ENCODE measurements around the gene PRDM16. TPM values are rescaled to one million over a fixed set of nuclear protein-coding genes. Genes with fewer than 3 reads are reported as not detected.

The PRDM16 gene
- total RNA-seq, 2 donors from 2014 or later: 0.79 to 6.1 TPM

DNA sequence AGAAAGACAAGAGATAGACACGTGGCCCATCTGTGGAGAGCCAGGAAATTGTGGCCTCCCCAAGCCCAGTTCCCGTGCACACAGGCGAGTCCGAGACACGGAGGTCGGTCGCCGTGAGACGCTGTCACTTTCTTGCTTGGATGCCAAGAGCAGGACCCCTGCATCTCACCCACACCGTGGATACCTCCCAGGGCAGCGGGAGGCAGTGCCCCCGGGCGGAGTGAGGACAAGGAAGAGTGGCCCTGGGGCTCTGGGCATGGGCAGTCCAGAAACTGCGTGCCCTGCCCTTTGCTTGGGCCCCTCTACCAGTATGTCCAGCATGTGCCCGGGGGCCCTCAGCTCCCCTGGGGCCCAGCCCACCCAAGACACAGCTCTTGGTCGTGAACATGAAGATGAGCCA is 360.8 kb downstream of the PRDM16 start:
- H3K9ac ChIP-seq (ENCODE audit: low read depth in 2 of 2, low read length in 2 of 2): no peak overlapping the region
- H3K27me3 ChIP-seq: no peaks in the 10 kb centered on the region
- no peak overlapping the region for H3K4me3 ChIP-seq
- no peaks in the 10 kb centered on the region for H3K36me3 ChIP-seq
- no peak overlapping the region for H3K27ac ChIP-seq
- H3K9me3 ChIP-seq: no peaks in the 10 kb centered on the region
- H3K4me1 ChIP-seq: peaks cover under 1% of the 10 kb centered on the region
- intact Hi-C loops (cut with DNase I): loop anchor here (10.0 kb wide), 1 partner anchor 605 kb away; no protein-coding TSS in a partner anchor
- DNase-seq: no peak
- TF ChIP-seq CTCF (IDR thresholded peaks at IDR 0.05): no peak

GRCh38 chr1:3430406-3430805 is 361.4 kb downstream of the PRDM16 start:
- Histone ChIP-seq H3K4me3 (no peak overlapping the region), H3K9me3 (no peaks in the 10 kb centered on the region), H3K27me3 (no peaks in the 10 kb centered on the region), H3K9ac (ENCODE audit: low read depth in 2 of 2, low read length in 2 of 2) (no peak overlapping the region), H3K36me3 (no peaks in the 10 kb centered on the region), H3K4me1 (no peaks in the 10 kb centered on the region), H3K27ac (no peak overlapping the region)
- no peak for DNase-seq
- intact Hi-C loops (cut with DNase I): no loop called here
- no peak for TF ChIP-seq CTCF (IDR thresholded peaks at IDR 0.05)

DNA sequence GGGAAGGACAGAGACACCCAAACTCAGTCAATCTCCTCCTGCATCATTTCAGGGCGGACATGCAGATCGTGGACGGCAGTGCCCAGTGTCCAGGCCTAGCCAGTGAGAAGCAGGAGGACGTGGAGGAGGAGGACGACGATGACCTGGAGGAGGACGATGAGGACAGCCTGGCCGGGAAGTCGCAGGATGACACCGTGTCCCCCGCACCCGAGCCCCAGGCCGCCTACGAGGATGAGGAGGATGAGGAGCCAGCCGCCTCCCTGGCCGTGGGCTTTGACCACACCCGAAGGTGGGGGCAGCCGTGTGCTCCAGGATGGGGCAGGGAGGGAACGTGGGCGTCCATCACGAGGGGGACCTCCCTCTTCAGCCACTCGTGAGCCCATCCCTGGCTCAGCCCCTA is 361.8 kb downstream of the PRDM16 start:
- no peaks in the 10 kb centered on the region for H3K27me3 ChIP-seq
- no peak overlapping the region for H3K27ac ChIP-seq
- no peaks in the 10 kb centered on the region for H3K4me1 ChIP-seq
- no peak overlapping the region for H3K4me3 ChIP-seq
- intact Hi-C loops (cut with DNase I): no loop called here
- H3K9me3 ChIP-seq: no peaks in the 10 kb centered on the region
- no peak for TF ChIP-seq CTCF (IDR thresholded peaks at IDR 0.05)
- no peaks in the 10 kb centered on the region for H3K36me3 ChIP-seq
- H3K9ac ChIP-seq (ENCODE audit: low read depth in 2 of 2, low read length in 2 of 2): no peak overlapping the region
- no peak for DNase-seq

GRCh38 chr1:3431266-3431665 is 362.3 kb downstream of the PRDM16 start:
- no peaks in the 10 kb centered on the region for H3K4me1 ChIP-seq
- intact Hi-C loops (cut with DNase I): no loop called here
- no peaks in the 10 kb centered on the region for H3K36me3 ChIP-seq
- no peak overlapping the region for H3K9ac ChIP-seq (ENCODE audit: low read depth in 2 of 2, low read length in 2 of 2)
- no peak overlapping the region for H3K27ac ChIP-seq
- no peak overlapping the region for H3K4me3 ChIP-seq
- no peak for DNase-seq
- TF ChIP-seq CTCF (IDR thresholded peaks at IDR 0.05): no peak
- H3K27me3 ChIP-seq: no peaks in the 10 kb centered on the region
- no peaks in the 10 kb centered on the region for H3K9me3 ChIP-seq

DNA sequence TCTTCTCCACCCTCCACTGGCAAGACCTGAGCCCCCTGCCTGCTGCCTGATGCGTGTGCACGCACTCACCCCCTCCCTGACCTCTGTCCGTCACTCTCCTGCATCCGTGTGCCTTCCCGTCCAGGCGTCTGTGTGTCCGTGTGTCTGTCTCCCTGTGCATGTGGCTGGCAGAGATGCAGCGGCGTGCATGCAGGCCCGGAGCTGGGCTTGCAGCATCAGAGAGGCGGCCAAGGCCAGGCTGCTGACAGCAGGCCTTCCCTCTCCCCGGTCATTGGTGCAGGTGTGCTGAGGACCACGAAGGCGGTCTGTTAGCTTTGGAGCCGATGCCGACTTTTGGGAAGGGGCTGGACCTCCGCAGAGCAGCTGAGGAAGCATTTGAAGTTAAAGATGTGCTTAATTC is 362.7 kb downstream of the PRDM16 start:
- Histone ChIP-seq H3K27me3 (no peaks in the 10 kb centered on the region), H3K9ac (ENCODE audit: low read depth in 2 of 2, low read length in 2 of 2) (no peak overlapping the region), H3K9me3 (no peaks in the 10 kb centered on the region), H3K4me1 (no peaks in the 10 kb centered on the region), H3K27ac (no peak overlapping the region), H3K36me3 (no peaks in the 10 kb centered on the region), H3K4me3 (no peak overlapping the region)
- TF ChIP-seq CTCF (IDR thresholded peaks at IDR 0.05): no peak
- no peak for DNase-seq
- intact Hi-C loops (cut with DNase I): no loop called here

GRCh38 chr1:3432306-3432705 is 363.3 kb downstream of the PRDM16 start:
- H3K4me3 ChIP-seq: no peak overlapping the region
- TF ChIP-seq CTCF (IDR thresholded peaks at IDR 0.05): no peak
- H3K9me3 ChIP-seq: no peaks in the 10 kb centered on the region
- H3K36me3 ChIP-seq: no peaks in the 10 kb centered on the region
- no peak overlapping the region for H3K27ac ChIP-seq
- DNase-seq: no peak
- no peaks in the 10 kb centered on the region for H3K4me1 ChIP-seq
- no peak overlapping the region for H3K9ac ChIP-seq (ENCODE audit: low read depth in 2 of 2, low read length in 2 of 2)
- no peaks in the 10 kb centered on the region for H3K27me3 ChIP-seq
- intact Hi-C loops (cut with DNase I): no loop called here

Measured in colonic mucosa (tissue), 4 donors.